ENCODE results near the gene SETBP1.
"Not testable (repeated sequence)": the region's sequence is repeated elsewhere in the genome, so short reads cannot be mapped to it uniquely, and the experiment has no call there.

SETBP1 gene

DNA sequence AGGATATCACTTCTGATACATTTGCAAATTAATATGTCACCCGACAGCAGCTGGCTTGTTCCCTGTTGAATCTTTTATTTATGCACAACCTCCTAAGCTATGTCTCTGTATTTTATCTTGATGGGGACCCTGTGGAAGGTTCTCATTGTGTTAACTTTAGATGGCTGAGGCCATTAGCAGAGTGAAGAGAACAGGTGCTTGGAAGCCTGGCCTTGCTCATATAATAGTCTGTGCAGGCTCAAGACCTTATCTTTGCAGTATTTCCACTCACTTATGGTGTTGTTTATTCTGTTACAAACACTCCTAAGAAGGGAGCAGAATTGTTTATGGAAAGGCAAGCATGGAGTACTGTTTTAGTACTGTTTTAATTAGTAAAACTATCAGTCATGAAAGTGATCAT lies 107.6 kb downstream of the SETBP1 start:
- no peak for DNase-seq (ENCODE audit: low read depth in 1 of 2, low spot score in 1 of 2)

DNA sequence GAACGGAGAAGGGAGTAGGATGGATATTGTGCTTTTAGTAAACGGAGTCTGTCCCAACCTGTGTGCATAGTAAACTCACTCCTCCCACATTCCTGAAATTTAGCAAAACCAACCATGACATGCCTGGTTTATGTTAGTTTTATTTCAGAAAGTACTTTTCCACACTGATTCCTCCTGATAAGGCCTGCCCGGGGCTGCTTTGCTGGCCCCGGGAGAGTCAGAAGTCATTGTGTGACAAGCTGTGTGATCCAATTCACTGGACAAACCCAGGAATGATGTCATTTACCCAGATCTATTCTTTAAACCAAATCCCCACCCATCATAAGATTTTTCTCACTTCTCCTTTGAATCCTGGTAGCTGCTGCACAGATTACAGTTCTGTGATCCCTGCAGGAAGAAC lies 109.0 kb downstream of the SETBP1 start:
- no peak for DNase-seq (ENCODE audit: low read depth in 1 of 2, low spot score in 1 of 2)

DNA sequence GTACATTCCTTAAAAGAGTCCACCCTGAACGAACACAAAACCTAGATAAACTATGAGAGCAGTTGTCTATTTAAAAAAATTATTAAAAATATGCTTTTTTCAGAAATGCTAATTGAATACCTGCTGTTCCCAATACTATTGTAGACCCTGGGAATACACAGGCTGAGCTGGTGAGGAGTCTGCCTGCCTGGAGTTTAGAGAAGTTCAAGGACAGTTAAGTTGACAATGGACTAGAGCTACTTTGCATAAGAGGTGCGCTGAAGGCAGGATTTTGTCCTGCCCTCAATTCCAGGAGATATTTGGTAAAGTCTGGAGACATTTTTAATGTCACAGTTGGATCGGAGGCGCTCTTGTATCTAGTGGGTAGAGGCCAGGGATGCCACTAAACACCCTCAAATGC lies 110.2 kb downstream of the SETBP1 start:
- no peak for DNase-seq (ENCODE audit: low read depth in 1 of 2, low spot score in 1 of 2)

DNA sequence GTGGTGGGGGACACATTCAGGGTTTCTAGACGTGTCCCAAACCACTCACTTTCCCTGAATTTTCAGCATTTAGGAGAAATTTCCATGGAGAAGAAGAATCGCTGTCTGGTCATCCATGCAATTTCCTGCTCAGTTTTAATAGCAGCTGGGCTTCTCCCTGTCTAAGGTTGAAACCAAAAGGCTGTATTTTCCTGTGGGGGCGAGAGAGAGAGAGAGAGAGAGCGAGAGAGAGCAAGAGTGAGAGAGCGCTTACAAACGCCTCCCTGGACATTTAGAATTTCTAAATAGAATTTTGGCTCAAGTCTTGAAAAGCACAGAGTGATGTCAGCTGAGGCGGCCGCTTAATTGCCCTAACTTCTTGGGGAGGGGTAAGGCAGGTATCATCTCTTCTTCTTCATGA lies 110.8 kb downstream of the SETBP1 start:
- no peak for DNase-seq (ENCODE audit: low read depth in 1 of 2, low spot score in 1 of 2)

DNA sequence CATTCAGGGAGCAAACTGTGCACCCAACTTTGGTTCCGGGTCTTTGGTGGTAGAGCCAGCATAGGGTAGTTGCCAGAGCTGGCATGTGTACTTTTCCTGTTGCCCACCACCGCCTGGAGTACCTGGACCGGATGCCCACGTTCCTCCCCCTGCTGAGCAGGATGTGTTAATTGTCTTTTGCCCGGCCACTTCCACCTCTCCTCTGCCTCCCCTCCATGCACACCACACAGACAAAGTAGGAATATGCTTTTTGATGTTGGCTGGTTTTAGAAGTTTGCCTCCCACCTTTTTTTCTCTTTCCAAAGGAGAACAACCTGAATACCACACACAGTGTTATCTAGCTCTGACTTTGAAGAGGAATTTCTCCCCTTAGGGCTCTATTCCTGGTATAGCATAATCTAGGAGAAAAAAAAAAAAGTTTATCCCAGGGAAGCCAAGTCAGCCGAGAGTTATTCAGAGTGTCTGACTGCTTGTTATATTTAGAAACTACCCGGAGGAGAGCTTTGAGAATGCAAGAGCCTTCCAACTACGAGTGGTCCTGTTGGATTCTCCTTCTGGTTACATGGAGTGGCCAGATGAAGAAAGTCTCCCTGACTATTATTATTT lies 111.9 kb downstream of the SETBP1 start:
- DNase-seq (ENCODE audit: low read depth in 1 of 2, low spot score in 1 of 2): no peak

DNA sequence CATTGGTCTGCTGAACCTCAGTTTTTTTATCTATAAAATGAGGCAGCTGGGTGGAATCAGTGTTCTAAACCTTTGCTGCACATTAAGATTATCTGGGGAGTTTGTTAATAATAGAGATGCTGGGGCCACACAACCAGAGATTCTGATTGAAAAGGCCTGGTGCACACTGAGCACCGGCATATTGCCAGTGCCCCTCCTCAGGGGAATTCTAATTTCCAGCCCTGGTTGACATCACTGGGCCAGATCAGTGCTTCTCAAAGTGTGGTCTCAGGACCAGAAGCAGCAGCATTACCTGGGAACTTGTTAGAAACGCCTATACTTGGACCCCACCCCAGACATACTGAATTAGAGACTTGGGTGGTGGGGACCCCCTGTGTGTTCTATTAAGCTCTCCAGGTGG lies 112.5 kb downstream of the SETBP1 start:
- DNase-seq (ENCODE audit: low read depth in 1 of 2, low spot score in 1 of 2): no peak

DNA sequence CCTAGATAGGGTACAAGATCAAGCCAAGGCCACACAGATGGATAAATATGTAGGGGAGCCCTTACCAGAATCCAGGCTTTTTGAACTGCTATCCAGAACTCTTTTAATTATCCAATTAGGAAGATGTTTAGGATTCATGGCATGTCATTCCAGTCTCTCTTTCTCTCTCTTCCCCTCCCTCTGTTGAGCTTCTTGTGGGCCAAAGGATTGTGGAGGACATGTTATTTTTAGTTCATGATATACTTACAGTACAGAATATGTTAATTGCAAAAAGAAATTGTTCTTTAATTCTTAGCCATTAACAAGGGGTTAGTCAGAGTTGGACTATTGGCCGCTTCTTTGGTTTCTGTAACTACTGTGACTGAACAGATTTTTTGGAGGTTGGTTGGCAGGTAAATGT lies 113.0 kb downstream of the SETBP1 start:
- DNase-seq (ENCODE audit: low read depth in 1 of 2, low spot score in 1 of 2): no peak

DNA sequence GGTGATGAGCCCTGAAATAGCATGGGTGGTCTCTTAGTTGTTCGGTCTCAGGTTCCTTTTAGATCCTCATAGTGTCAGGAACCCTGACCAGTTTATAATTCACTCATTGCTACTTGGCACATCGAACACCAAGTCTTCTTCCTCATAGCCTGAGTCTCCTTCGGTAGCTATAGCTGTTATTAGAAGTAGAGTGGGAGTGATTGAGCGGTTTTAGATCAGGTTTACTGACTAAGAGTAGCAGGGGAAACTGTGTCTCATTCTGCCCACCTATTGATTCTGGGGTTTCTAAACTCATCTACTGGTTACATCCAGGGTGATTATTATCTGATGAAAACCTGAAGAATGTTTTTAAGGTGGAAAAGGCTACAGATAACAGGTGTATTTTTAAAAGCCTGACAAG lies 114.6 kb downstream of the SETBP1 start:
- DNase-seq (ENCODE audit: low read depth in 1 of 2, low spot score in 1 of 2): no peak

DNA sequence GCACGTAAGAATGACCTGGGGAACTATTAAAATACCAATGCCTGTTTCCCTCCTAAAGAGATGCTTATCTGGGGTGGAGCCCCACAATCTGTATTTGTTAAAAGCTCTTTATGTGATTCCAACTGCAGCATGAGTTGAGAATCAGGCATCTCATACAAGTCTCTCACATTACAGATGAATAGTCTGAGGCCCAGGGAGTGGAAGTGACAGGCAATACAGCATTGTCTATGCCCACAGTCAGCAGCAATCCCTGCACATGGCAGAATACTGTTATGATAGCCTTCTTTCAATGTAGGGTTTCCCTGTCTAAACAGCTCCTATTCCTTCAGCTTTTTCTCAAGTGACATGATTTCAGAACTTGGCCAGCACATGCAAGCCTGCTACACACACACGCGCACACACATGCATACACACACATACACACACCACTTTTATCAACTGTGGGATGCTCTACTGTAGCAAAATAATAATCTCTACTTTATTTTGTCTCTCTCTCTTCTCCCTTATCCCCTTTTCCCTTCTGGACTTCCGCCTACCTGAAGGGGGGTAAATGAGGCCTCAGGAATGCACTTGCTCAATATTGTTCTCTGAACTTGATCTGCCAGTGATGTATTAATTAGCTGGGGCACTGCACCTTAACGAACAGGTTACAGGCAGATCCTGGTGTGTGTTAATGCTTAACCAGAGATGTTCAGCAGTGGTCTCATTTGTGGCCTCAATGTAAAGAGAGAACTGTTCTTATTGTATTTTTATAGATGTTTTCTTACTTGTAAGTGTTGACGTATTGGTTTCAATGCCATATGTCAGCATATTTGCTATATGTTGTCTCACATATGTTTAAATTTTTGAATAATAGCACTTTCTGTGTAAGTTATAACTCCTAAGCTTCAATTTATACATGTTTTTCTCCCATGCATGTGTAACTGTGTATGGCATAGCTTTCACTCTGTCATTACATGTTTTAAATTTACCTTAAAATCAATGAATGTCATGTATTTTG lies 116.0 kb downstream of the SETBP1 start:
- DNase-seq (ENCODE audit: low read depth in 1 of 2, low spot score in 1 of 2): no peak

DNA sequence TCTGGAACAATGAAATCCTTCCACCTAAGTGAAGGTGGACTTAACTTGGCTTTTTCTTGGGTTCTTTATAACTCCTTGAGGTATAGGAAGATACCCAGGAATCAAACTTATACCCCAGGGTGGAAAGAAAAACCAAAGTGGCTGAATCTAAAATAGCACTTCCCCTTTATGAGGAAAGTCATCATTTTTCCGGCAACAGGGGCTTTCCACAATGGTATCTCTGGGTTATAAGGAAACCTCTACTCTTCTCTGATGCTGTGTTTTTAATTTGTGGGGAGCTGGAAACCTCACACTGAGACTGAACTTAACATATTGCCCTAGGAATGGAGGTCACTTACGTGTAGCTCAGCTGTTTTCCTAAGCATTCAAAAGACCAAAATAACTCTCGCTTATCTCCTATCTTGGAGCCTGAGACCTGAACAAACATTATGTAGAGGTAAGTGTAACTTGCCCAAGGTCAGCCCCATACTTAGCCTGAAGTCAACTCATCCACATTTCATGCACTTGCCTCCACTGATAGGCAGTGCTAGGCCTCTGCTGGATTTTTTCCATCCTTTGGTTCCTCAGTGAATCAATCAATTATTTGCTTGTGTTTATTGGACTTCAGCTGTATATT lies 117.9 kb downstream of the SETBP1 start:
- no peak for DNase-seq (ENCODE audit: low read depth in 1 of 2, low spot score in 1 of 2)

DNA sequence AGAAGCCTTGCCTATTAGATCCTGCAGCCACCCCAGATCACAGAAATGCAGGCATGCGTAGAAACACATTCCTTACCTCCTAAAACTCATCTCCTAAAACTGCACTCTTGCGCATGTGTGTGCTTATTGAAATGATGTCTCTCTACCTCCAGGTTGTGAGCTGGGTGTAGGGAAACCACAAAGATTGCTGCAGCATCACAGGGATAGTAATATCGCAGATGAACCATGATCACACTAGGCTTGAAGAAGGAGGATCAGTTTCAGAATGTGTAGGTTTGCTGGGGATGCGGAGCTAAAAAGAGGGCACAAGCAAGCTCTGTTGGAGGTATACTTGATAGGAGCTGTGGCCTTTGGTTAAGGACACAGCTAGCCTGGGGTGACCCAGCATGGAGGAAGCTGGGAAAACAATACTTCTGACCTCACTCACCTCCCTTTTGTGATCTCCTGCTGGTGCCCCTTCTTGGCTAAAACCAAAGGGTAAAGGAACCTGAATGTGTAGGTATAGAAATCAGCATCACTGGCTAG lies 118.8 kb downstream of the SETBP1 start:
- DNase-seq (ENCODE audit: low read depth in 1 of 2, low spot score in 1 of 2): no peak

DNA sequence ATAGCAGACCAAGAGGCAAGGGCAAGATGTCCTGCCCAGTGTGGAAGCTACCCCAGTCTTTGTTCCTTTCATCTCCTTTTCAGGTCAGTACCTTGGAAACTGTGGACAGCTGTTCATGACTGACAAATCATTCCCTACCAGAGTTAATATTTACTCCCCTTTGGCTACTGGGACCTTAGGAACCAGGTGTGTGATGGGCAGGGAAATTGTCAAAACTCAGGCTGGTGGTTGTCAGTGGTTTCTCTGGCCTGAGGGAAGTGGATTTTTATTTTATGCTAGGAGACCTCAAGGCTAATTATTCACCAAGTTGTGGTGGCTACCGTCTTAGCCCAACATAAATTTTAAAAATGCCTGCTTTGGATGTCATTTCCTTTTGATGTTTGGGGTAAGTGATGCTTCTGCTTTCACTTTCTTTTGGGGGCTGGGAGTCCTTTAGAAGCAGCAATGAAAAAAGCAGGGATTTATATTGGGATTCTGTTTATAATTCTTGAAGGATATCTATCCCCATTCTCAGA lies 119.3 kb downstream of the SETBP1 start:
- DNase-seq (ENCODE audit: low read depth in 1 of 2, low spot score in 1 of 2): no peak

DNA sequence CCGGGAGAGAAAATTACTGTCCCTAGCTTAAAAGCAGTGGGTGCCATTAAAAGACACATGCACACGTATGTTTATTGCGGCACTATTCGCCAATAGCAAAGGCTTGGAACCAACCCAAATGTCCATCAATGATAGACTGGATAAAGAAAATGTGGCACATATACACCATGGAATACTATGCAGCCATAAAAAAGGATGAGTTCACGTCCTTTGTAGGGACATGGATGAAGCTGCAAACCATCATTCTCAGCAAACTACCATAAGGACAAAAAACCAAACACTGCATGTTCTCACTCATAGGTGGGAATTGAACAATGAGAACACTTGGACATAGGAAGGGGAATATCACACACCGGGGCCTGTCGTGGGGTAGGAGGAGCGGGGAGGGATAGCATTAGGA lies 120.1 kb downstream of the SETBP1 start:
- DNase-seq (ENCODE audit: low read depth in 1 of 2, low spot score in 1 of 2): not testable (repeated sequence)

DNA sequence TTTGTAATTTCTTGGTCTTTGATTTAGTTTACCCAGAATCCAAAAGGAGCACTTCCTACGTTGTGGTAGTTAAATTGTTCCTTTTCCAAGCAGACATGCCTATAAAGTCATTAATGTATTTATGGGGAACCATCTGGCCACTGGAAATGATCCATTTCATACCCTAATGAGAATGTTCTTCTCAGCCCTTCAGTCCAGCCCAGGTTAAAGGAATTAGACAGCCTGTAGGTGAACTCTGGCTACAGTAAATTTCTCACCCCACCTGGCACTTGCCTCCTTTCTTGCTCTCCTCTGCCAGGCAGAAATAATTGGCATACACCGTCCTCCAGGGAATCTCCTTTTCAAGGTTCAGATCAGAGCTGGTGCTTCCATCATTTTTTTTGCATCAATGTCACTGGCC lies 121.1 kb downstream of the SETBP1 start:
- no peak for DNase-seq (ENCODE audit: low read depth in 1 of 2, low spot score in 1 of 2)

DNA sequence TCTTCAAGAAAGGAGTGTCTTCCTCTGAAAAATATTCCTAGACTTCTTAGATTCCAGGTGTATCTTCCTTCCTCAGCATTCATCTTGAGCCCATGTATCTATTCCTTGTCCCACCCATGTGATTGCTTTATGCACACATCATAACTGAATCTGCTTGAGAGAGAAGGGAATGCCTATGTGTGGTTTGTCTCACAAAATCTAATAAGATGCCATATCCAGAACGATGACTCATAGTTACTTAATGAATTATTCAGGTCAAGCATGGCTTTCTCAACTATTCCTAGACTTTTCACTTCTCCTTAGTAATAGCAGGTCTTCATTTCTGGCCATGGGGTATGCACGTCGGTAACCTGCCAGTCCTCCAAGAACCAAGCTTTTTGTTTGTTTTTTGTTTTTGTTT lies 121.8 kb downstream of the SETBP1 start:
- no peak for DNase-seq (ENCODE audit: low read depth in 1 of 2, low spot score in 1 of 2)

DNA sequence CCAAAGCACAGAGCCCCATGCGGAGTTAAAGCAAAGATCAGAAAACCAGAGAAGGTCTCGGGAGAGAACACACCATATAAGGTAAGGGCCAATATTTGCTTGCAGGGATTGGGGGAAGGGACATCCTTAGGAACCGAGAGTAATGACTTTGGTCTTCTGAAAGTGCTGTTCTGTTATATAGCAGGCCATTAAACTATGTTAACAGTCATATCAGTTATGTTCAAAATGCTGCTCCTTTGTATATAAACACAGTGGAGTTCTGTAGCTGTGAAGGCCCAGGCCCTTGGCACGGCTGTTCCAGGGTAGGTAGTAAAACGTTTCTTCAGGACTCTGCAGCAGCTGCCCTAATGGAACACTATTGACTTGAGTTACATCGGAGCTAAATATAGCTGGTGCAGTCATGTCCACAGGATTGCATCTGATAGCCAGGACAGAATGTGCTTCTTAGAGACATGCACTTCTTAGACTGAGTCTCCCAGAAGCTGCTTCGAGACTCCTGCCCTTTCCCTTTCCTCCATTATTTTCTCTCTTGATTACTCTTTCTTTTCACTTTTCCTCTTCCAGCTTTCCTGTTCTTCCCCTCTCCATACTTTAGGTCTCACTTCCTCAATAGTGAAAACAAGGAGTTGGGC lies 122.4 kb downstream of the SETBP1 start:
- DNase-seq (ENCODE audit: low read depth in 1 of 2, low spot score in 1 of 2): no peak

DNA sequence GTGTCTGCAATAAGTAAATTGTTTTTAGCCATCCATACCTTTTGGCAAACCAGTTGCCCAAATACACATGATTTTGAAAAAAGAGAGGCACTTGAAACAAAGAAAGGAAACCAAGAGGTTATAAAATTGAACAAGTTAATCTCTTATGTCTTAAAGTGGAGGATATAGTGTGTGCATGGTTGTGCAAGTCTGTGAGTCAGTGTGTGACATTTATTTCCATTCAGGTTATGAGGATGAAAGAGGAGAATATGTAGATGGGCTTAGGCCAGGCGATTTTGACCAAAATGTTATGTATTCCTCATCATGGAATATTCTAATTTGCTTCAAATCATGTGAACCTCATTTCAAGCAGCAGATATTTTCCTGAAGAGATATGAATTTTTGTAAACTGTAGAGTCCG lies 123.3 kb downstream of the SETBP1 start:
- no peak for DNase-seq (ENCODE audit: low read depth in 1 of 2, low spot score in 1 of 2)

DNA sequence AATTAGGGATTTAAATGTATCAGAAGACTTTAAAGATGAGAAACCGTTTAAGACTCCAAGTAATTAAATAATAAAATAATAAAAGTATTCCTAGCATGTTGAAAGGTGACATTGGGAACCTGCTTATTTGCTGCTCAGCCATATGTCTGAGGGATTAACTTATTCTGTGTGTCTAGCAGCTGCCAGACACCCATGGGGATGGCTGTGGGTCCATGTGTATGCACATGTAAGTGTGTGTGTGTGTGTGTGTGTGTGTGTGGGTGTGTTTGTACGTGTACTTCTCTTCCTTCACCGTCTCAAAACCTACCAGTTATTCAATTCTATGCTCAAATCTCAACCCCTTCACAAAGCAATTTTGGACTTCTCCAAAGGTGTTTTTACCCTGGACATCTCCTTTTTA lies 124.5 kb downstream of the SETBP1 start:
- no peak for DNase-seq (ENCODE audit: low read depth in 1 of 2, low spot score in 1 of 2)

DNA sequence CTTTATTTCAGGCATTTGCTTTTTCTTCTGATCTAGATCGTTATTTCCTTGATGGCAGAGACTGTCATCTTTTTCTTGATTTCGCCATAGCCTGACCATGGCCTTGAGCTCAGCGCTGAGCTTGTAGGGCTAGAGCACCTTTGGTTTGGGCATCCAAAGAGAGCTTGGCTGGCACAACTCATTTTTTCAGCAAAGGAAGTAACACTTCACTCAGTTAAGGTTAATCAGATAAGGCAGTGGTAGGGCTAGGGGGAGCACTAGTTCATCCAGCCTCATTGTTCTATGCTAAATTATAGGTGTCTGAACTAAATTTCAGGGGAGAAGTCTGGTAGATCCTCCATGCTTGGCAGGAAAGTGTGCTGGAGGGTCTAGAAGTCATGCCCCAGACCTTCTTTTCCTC lies 125.0 kb downstream of the SETBP1 start:
- no peak for DNase-seq (ENCODE audit: low read depth in 1 of 2, low spot score in 1 of 2)

DNA sequence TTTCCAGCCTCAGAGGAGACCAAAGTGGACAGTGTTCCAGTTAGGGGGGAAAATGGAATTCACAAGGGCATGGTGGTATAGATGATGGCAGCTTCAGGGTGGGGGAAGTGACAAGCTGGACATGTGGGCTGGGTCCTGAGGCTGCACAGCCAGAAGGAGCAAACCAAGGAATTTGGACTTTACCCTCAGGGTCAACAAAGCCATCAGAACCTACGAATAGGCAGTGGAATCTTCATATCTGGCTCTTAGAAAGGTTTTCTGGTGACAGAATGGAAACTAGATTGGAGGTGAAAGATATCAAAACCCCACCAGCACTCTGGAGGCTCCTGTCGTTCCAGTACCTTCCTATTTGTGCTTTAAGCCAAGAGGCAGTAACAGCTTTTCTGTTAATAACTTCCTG lies 127.1 kb downstream of the SETBP1 start:
- no peak for DNase-seq (ENCODE audit: low read depth in 1 of 2, low spot score in 1 of 2)

DNA sequence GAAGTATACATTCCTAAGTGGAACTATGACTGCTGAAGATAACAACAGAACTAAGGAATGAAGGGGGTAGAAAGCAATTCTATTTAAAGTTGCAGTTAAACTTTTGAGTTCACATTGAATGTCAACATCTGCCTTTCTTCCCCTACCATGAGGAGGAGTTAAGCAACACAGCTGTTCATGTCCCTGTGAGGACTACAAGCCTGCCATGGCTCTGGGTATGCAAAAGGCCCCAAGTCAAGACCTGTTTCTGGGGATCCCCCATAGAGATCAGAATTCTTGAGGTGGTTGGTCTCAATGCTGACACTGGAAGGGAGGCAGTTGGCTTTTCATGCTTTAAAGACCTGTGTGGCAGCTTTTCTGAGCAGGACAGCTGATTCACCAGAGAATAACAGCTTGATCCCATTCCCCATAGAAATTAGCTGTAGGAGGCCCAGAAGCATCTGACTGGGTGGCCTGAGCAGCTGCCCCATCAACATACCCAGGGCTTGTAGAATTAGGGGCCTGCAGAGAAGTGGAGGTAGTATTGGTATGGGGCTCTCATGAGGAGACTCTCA lies 131.0 kb downstream of the SETBP1 start:
- DNase-seq (ENCODE audit: low read depth in 1 of 2, low spot score in 1 of 2): no peak

All from activated CD4-positive, alpha-beta T cell treated with anti-CD3 and anti-CD28 coated beads, Interleukin-2, amount 50 U/mL, for 24 hours (primary cell).